ENCODE results near the gene ABCD1. TPM values are rescaled to one million over a fixed set of nuclear protein-coding genes. Genes with fewer than 3 reads are reported as not detected.

ABCD1 gene
- total and polyA plus RNA-seq, 9 of the 15 experiments (the other 6 are each of a cell fraction or from before 2014, with no cell fraction given) = 0.07 to 6.9 (median 2.2) TPM

DNA sequence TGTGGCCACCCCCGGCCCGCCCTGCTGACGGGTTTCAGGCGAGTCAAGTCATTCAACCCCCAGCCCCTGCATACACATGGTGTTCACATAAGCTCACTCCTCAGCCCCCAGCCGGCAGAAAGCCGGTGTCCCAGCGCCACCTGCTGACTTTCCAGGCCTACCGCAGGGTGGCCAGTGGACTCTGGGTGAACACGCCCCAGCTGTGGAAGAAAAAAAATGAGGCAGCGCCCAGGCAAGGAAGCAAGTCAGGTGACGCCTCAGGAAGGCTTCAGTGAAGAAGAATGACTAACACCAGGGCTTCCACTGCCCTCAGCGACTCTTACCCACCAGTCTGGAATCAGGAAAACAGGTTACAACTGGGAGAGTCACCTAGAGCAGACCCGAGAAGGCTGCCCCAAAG lies 16.2 kb upstream of the ABCD1 start (continued):
- TF ChIP-seq IRF2 (CRISPR knock-in tag; IDR thresholded peaks at IDR 0.05) (no peak), NFE2L1 (tag; IDR thresholded peaks at IDR 0.05; ENCODE audit: borderline replicate concordance, low read depth) (no peak), YY1 (IDR thresholded peaks at IDR 0.05; ENCODE audit: borderline replicate concordance in 1 of 3, control insufficient read depth in 1 of 3, extremely low read depth in 1 of 3, insufficient read depth in 3 of 3, insufficient read length in 1 of 3, insufficient replicate concordance in 2 of 3, low read depth in 1 of 3, low read length in 2 of 3) (no peak), SP1 (CRISPR knock-in tag; IDR thresholded peaks at IDR 0.05) (peak; percentile 28; the same call in 1 of the 2 replicates), MAZ (CRISPR knock-in tag; conservative IDR thresholded peaks at IDR 0.05 in 1 of 2, IDR thresholded peaks at IDR 0.05 in 1 of 2) (peak in 1 of 2 experiments; percentile 91; a peak in 3 of 4 replicates), ESRRB (CRISPR knock-in tag; IDR thresholded peaks at IDR 0.05; ENCODE audit: borderline replicate concordance) (no peak), SREBF1 (IDR thresholded peaks at IDR 0.05; ENCODE audit: borderline replicate concordance, low read depth, low read length) (no peak), ZBED1 (IDR thresholded peaks at IDR 0.05) (no peak), MEIS2 (IDR thresholded peaks at IDR 0.05; ENCODE audit: partially characterized antibody) (no peak), ZBTB43 (CRISPR knock-in tag; IDR thresholded peaks at IDR 0.05) (peak; percentile 36; the same call in 1 of the 2 replicates)
- TF ChIP-seq, protein P1, sequence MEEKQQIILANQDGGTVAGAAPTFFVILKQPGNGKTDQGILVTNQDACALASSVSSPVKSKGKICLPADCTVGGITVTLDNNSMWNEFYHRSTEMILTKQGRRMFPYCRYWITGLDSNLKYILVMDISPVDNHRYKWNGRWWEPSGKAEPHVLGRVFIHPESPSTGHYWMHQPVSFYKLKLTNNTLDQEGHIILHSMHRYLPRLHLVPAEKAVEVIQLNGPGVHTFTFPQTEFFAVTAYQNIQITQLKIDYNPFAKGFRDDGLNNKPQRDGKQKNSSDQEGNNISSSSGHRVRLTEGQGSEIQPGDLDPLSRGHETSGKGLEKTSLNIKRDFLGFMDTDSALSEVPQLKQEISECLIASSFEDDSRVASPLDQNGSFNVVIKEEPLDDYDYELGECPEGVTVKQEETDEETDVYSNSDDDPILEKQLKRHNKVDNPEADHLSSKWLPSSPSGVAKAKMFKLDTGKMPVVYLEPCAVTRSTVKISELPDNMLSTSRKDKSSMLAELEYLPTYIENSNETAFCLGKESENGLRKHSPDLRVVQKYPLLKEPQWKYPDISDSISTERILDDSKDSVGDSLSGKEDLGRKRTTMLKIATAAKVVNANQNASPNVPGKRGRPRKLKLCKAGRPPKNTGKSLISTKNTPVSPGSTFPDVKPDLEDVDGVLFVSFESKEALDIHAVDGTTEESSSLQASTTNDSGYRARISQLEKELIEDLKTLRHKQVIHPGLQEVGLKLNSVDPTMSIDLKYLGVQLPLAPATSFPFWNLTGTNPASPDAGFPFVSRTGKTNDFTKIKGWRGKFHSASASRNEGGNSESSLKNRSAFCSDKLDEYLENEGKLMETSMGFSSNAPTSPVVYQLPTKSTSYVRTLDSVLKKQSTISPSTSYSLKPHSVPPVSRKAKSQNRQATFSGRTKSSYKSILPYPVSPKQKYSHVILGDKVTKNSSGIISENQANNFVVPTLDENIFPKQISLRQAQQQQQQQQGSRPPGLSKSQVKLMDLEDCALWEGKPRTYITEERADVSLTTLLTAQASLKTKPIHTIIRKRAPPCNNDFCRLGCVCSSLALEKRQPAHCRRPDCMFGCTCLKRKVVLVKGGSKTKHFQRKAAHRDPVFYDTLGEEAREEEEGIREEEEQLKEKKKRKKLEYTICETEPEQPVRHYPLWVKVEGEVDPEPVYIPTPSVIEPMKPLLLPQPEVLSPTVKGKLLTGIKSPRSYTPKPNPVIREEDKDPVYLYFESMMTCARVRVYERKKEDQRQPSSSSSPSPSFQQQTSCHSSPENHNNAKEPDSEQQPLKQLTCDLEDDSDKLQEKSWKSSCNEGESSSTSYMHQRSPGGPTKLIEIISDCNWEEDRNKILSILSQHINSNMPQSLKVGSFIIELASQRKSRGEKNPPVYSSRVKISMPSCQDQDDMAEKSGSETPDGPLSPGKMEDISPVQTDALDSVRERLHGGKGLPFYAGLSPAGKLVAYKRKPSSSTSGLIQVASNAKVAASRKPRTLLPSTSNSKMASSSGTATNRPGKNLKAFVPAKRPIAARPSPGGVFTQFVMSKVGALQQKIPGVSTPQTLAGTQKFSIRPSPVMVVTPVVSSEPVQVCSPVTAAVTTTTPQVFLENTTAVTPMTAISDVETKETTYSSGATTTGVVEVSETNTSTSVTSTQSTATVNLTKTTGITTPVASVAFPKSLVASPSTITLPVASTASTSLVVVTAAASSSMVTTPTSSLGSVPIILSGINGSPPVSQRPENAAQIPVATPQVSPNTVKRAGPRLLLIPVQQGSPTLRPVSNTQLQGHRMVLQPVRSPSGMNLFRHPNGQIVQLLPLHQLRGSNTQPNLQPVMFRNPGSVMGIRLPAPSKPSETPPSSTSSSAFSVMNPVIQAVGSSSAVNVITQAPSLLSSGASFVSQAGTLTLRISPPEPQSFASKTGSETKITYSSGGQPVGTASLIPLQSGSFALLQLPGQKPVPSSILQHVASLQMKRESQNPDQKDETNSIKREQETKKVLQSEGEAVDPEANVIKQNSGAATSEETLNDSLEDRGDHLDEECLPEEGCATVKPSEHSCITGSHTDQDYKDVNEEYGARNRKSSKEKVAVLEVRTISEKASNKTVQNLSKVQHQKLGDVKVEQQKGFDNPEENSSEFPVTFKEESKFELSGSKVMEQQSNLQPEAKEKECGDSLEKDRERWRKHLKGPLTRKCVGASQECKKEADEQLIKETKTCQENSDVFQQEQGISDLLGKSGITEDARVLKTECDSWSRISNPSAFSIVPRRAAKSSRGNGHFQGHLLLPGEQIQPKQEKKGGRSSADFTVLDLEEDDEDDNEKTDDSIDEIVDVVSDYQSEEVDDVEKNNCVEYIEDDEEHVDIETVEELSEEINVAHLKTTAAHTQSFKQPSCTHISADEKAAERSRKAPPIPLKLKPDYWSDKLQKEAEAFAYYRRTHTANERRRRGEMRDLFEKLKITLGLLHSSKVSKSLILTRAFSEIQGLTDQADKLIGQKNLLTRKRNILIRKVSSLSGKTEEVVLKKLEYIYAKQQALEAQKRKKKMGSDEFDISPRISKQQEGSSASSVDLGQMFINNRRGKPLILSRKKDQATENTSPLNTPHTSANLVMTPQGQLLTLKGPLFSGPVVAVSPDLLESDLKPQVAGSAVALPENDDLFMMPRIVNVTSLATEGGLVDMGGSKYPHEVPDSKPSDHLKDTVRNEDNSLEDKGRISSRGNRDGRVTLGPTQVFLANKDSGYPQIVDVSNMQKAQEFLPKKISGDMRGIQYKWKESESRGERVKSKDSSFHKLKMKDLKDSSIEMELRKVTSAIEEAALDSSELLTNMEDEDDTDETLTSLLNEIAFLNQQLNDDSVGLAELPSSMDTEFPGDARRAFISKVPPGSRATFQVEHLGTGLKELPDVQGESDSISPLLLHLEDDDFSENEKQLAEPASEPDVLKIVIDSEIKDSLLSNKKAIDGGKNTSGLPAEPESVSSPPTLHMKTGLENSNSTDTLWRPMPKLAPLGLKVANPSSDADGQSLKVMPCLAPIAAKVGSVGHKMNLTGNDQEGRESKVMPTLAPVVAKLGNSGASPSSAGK (IDR thresholded peaks at IDR 0.05) = no peak
